GM23248 (cell line): ENCODE results near the gene GAL3ST3. TPM values are rescaled to one million over a fixed set of nuclear protein-coding genes. Genes with fewer than 3 reads are reported as not detected.
"Not testable (repeated sequence)": the region's sequence is repeated elsewhere in the genome, so short reads cannot be mapped to it uniquely, and the experiment has no call there.

Experiments used
- DNase-seq: peaks from one replicate; pipeline ENCODE4 v3.0.0-alpha.2; 2015
- H2AFZ ChIP-seq: fragments of 200-600 bp; sonication (generic); 2 replicates; pipeline ENCODE4 v1.6.1; 2016; ENCODE audit warnings: antibody characterized with exemption
- H3F3A ChIP-seq: fragments of 200-600 bp; sonication (generic); 2 replicates; pipeline ENCODE4 v1.6.1; 2016; ENCODE audit warnings: mild to moderate bottlenecking, antibody characterized with exemption, mixed run types; ENCODE audit not compliant: insufficient read depth
- H3K27ac ChIP-seq: fragments of 200-600 bp; sonication (generic); 2 replicates; pipeline ENCODE4 v1.5.1; 2016; ENCODE audit warnings: mild to moderate bottlenecking
- H3K27me3 ChIP-seq: fragments of 200-600 bp; sonication (generic); replicated peaks from 2 replicates; pipeline ENCODE4 v1.6.1; 2016; ENCODE audit warnings: mild to moderate bottlenecking; ENCODE audit not compliant: insufficient read depth
- H3K36me3 ChIP-seq: fragments of 200-600 bp; sonication (generic); 2 replicates; pipeline ENCODE4 v1.6.1; 2016; ENCODE audit warnings: low read depth, mild to moderate bottlenecking
- H3K4me1 ChIP-seq: fragments of 200-600 bp; sonication (generic); 2 replicates; pipeline ENCODE4 v1.6.1; 2016; ENCODE audit warnings: mild to moderate bottlenecking; ENCODE audit not compliant: insufficient read depth
- H3K4me2 ChIP-seq: fragments of 200-600 bp; sonication (generic); one replicate; pipeline ENCODE4 v1.6.1; 2016; ENCODE audit warnings: mild to moderate bottlenecking; ENCODE audit not compliant: unreplicated experiment
- H3K4me3 ChIP-seq: fragments of 200-600 bp; sonication (generic); 2 replicates; pipeline ENCODE4 v1.5.1; 2016; ENCODE audit warnings: mild to moderate bottlenecking
- H3K79me2 ChIP-seq: fragments of 200-600 bp; sonication (generic); 2 replicates; pipeline ENCODE4 v1.6.1; 2016; ENCODE audit warnings: mild to moderate bottlenecking; ENCODE audit not compliant: insufficient read depth
- H3K9ac ChIP-seq: fragments of 200-600 bp; sonication (generic); 2 replicates; pipeline ENCODE4 v1.6.1; 2016; ENCODE audit warnings: mild to moderate bottlenecking
- H3K9me2 ChIP-seq: fragments of 200-600 bp; sonication (generic); 2 replicates; pipeline ENCODE4 v1.6.1; 2016; ENCODE audit warnings: mixed run types, mild to moderate bottlenecking, moderate library complexity; ENCODE audit not compliant: insufficient read depth
- H3K9me3 ChIP-seq: fragments of 200-600 bp; sonication (generic); one replicate; pipeline ENCODE4 v1.6.1; 2017; ENCODE audit warnings: low read depth
- H4K20me1 ChIP-seq: fragments of 200-600 bp; sonication (generic); 2 replicates; pipeline ENCODE4 v1.6.0; 2016; ENCODE audit not compliant: insufficient read depth
- EZH2 ChIP-seq: fragments of 200-600 bp; sonication (generic); IDR thresholded peaks from 2 replicates; pipeline ENCODE4 v1.6.1; 2018; ENCODE audit warnings: antibody characterized with exemption, mild to moderate bottlenecking; ENCODE audit not compliant: insufficient read depth, poor library complexity, severe bottlenecking
- EZH2phosphoT487 ChIP-seq: fragments of 200-600 bp; sonication (generic); IDR thresholded peaks from 2 replicates; pipeline ENCODE4 v1.6.1; 2018; ENCODE audit warnings: antibody characterized with exemption, moderate library complexity, mild to moderate bottlenecking, low read depth; ENCODE audit not compliant: insufficient read depth
- WGBS, 2 experiments: methylation state at CpG; one replicate each; pipeline ENCODE4 v1.1.6; 2015 to 2017; ENCODE audit warnings: low lambda C conversion rate in 2 of 2, low coverage in 1 of 2; ENCODE audit errors: missing lambda C conversion rate in 2 of 2; 5-methylcytosine and 5-hydroxymethylcytosine counted together
- in situ Hi-C: fragments of 300-500 bp; cut with MboI; formaldehyde crosslinking; loops from 2 replicates; pipeline ENCODE4 v1.15.0; 2020
- polyA plus RNA-seq: library from polyadenylated mRNA; unstranded; fragments of >200 nt; fragmentation: Nextera tagmentation; extraction: Ambion mirVana; gene quantifications from 2 replicates; pipeline ENCODE4 v1.2.1, GENCODE V29; 2016
- total RNA-seq: library from RNA; depleted of rRNA; stranded (reverse); fragments of >200 nt; shearing (Covaris generic); gene quantifications from 2 replicates; pipeline ENCODE4 v1.2.3, GENCODE V29; 2014

GAL3ST3 gene
- total and polyA plus RNA-seq, 2 experiments from 2014 or later: not detected

DNA sequence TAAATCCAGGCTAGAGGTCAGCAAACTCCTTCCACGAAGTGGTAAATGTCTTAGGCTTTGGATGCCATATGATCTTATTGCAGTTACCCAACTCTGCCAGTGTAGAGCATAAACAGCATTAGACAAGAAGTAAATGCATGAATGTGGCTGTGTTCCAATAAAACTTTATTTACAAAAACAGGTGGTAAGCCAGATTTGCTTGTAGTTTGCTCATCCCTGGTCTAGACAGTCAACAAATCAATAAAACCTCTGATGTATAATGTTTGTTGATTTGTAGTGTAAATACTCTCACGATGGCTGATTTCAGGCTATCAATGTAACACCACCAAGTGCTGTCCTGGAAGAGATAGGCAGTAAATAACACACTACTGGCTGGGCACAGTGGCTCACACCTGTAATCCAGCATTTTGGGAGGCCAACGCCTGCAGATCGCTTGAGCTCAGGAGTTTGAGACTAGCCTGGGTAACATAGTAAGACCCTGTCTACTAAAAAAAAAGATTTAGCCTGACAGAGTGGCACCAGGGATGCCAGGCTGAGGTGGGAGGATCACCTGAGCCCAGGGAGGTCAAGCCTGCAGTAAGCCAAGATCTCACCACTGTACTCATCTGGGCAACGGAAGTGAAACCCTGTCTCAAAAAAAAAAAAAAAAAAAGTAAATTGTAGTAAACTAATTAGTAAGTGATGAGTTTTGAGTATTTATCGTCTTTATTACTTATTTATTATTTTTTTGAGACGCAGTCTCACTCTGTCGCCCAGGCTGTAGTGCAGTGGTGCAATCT, 15.8 kb downstream of the GAL3ST3 start:
- no peak overlapping the region for H3K4me2 ChIP-seq
- H3K9me3 ChIP-seq: no peaks in the 10 kb centered on the region
- no peak overlapping the region for H2AFZ ChIP-seq
- no peaks in the 10 kb centered on the region for H3K36me3 ChIP-seq
- H3F3A ChIP-seq: no peaks in the 10 kb centered on the region
- no peak for DNase-seq
- H3K27ac ChIP-seq: no peak overlapping the region
- TF ChIP-seq EZH2 (no peak), EZH2phosphoT487 (no peak)
- in situ Hi-C loops: no loop called here
- H3K9me2 ChIP-seq: no peaks in the 10 kb centered on the region
- H3K4me3 ChIP-seq: no peak overlapping the region
- H3K27me3 ChIP-seq: no peaks in the 10 kb centered on the region
- no peaks in the 10 kb centered on the region for H4K20me1 ChIP-seq
- no peaks in the 10 kb centered on the region for H3K4me1 ChIP-seq
- no peaks in the 10 kb centered on the region for H3K79me2 ChIP-seq
- H3K9ac ChIP-seq: no peak overlapping the region
- 90 to 95% methylated on average over 8 of the region's 8 CpGs for WGBS, 2 experiments

DNA sequence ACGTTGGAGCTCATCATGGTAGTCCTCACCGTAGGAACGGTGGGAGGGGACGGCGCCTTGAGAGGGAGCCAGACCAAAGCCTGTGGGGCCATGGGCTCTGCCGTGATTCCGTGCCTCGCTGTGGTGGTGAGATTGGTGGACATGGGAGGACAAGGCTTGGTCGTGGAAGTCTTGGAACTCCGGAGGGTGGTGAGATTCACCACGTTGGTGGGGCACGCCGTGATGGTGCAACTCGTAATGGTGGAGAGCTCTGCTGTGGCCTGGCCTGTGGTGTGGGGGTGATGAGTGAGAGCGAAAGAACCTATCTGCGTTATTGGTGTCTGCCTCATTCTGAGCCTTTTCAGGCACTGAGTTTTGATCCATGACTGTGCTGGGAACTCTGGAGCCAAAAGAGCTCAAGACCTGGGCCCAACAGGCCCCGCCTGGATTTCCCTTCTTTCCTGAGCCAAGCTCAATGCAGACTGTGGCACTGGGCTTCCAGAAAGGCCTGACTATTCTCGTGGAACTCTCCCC, 22.9 kb downstream of the GAL3ST3 start, which contains the start of gene CATSPER1:
Gene CATSPER1 (minus strand): TSS at position 463 of the 513 bp plus-strand sequence. CDS start 100 bp downstream, at position 363.
- H3K4me1 ChIP-seq: peaks cover 9% of the 10 kb centered on the region
- no peaks in the 10 kb centered on the region for H3K79me2 ChIP-seq
- no peak within 1 kb of the TSS for H3K4me2 ChIP-seq
- 76 to 77% methylated on average over 18 of the region's 18 CpGs for WGBS, 2 experiments
- in situ Hi-C loops: no loop called here
- H3K9me3 ChIP-seq: no peaks in the 10 kb centered on the region
- H3K9ac ChIP-seq: no peak within 1 kb of the TSS
- DNase-seq: no peak
- no peak within 1 kb of the TSS for H2AFZ ChIP-seq
- no peaks in the 10 kb centered on the region for H4K20me1 ChIP-seq
- H3F3A ChIP-seq: no peaks in the 10 kb centered on the region
- no peaks in the 10 kb centered on the region for H3K27me3 ChIP-seq
- no peak for TF ChIP-seq EZH2
- TF ChIP-seq EZH2phosphoT487: no peak
- no peaks in the 10 kb centered on the region for H3K9me2 ChIP-seq
- H3K36me3 ChIP-seq: no peaks in the 10 kb centered on the region
- H3K27ac ChIP-seq: no peak within 1 kb of the TSS
- no peak within 1 kb of the TSS for H3K4me3 ChIP-seq

- H3K9ac ChIP-seq, H3K27ac ChIP-seq, H3K9me3 ChIP-seq, H3K4me3 ChIP-seq, H3K79me2 ChIP-seq, H2AFZ ChIP-seq, H3K36me3 ChIP-seq, H3K4me2 ChIP-seq, H3F3A ChIP-seq, H3K9me2 ChIP-seq, DNase-seq, H4K20me1 ChIP-seq, H3K27me3 ChIP-seq, in situ Hi-C loops: not testable (repeated sequence)
- H3K4me1 ChIP-seq: peaks cover 17% of the 10 kb centered on the region
- 72 to 75% methylated on average over 5 of the region's 5 CpGs for WGBS, 2 experiments
Measured at GRCh38 chr11:66023186-66023440, 25.8 kb downstream of the GAL3ST3 start.

DNA sequence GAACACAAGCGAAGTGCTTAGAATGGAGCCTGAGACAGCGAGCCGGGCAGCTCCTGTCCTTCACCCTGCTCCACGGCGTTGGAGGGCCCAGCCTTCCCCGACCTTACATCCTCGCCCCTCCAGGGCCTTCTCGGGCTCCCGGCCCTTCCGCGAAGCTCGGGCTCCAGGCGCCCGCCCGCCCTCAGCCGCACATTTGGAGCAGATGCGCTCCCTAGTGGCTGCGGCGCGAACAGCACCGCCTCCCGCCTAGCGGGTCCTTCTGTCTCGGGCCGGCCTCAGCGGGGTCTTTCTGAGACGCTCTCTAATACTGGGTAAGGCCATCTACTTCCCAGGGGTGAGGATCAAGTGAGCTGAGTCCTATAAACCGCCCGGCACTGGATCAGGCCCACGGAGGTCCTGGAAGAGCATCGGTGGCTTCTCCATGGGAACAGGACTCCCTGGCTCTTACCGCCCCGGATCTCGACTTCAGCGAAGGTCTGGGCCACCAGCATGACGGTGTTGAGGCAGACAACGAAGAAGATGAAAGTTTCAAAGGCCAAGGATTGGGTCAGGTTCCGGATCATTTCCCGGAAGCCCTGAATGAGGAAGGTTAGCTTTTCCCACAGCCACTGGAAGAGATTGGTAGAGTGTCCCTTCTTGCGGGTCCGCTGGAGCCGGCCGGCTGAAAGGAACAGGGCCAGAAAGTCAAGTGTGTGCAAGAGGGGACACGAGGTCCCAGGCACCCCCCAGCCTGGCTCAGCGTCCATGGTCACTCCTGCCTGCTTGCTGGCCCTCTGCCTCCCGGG, 26.4 kb downstream of the GAL3ST3 start:
- Histone ChIP-seq H3K4me1 (peaks cover 17% of the 10 kb centered on the region), H3K4me3 (peak overlapping the region; percentile 57), H3K9me3 (no peaks in the 10 kb centered on the region), H3F3A (no peaks in the 10 kb centered on the region), H3K36me3 (no peaks in the 10 kb centered on the region), H2AFZ (peak overlapping the region; percentile 85), H3K27me3 (no peaks in the 10 kb centered on the region), H4K20me1 (no peaks in the 10 kb centered on the region), H3K27ac (no peak overlapping the region), H3K4me2 (peak overlapping the region; percentile 60), H3K9me2 (no peaks in the 10 kb centered on the region), H3K79me2 (no peaks in the 10 kb centered on the region), H3K9ac (peak overlapping the region; percentile 50)
- no peak for TF ChIP-seq EZH2phosphoT487
- TF ChIP-seq EZH2: no peak
- in situ Hi-C loops: no loop called here
- peak; percentile 81 for DNase-seq
- 13 to 16% methylated on average over 42 to 46 of the region's 46 CpGs for WGBS, 2 experiments
